GM12892 (cell line): Measurements from ENCODE around the gene TAS1R3.
A peak's percentile ranks its signal among the peaks of the same experiment; 100 is the strongest.

Source experiments
- DNase-seq: peaks from one replicate; pipeline ENCODE4 v3.0.0; 2011; ENCODE audit not compliant: insufficient read length
- FAIRE-seq: peaks from 2 replicates; lab custom pipeline; 2011; peaks lifted over from hg19 to GRCh38; lab: Jason Lieb, UNC
- POLR2A ChIP-seq: IDR thresholded peaks from 2 replicates; pipeline ENCODE4 v1.6.1; 2011; ENCODE audit warnings: low read depth, low read length, control low read depth
- POLR2AphosphoS5 ChIP-seq: IDR thresholded peaks from 2 replicates; pipeline ENCODE4 v1.6.1; 2011; ENCODE audit warnings: low read depth, low read length, control low read depth
- TAF1 ChIP-seq: IDR thresholded peaks from 2 replicates; pipeline ENCODE4 v1.6.1; 2011; ENCODE audit warnings: low read depth, mild to moderate bottlenecking, control low read depth, low read length, borderline replicate concordance

The TAS1R3 gene

DNA sequence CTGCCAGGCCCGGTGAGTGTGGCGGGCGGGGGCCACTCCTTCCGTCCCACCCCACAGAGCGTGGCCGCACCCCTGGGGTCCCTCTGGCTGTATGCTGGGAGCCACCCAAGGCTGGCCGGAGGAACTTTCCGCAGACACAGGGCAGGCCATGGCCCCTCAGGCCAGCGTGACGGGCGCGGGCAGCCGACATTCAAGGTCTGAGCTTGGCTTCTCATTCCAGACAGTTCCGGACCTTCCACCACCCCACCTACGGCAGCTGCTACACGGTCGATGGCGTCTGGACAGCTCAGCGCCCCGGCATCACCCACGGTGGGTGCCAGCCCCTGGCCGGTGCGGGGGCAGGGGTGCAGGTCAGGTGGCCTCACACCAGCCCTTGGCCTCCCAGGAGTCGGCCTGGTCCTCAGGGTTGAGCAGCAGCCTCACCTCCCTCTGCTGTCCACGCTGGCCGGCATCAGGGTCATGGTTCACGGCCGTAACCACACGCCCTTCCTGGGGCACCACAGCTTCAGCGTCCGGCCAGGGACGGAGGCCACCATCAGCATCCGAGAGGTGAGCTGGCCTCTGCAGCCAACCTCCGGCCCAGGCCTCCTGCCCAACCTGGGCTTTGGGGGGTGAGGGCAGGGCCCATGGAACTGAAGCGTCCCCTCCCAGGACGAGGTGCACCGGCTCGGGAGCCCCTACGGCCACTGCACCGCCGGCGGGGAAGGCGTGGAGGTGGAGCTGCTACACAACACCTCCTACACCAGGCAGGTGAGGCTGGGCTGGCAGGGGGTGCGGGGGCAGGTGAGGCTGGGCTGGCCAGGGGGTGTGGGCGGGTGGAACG, 43.6 kb upstream of the TAS1R3 start:
- TF ChIP-seq POLR2AphosphoS5 (no peak), POLR2A (no peak), TAF1 (no peak)
- FAIRE-seq (no peak), DNase-seq (no peak)

DNA sequence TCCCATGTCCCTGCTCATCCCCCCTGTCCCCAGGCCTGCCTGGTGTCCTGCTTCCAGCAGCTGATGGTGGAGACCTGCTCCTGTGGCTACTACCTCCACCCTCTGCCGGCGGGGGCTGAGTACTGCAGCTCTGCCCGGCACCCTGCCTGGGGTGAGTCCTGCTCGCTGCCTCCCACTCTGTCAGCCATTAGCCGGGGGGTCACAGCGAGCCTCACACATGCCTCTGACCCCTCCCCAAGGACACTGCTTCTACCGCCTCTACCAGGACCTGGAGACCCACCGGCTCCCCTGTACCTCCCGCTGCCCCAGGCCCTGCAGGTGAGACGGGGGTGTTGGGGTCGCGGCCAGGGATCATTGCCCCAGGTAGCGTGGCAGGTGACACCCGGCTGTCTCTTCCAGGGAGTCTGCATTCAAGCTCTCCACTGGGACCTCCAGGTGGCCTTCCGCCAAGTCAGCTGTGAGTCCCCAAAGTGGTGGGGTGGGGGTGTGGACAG, 40.8 kb upstream of the TAS1R3 start:
- FAIRE-seq (peak; percentile 40), DNase-seq (peak; percentile 80)
- TF ChIP-seq TAF1: no peak
- TF ChIP-seq POLR2AphosphoS5: no peak

DNA sequence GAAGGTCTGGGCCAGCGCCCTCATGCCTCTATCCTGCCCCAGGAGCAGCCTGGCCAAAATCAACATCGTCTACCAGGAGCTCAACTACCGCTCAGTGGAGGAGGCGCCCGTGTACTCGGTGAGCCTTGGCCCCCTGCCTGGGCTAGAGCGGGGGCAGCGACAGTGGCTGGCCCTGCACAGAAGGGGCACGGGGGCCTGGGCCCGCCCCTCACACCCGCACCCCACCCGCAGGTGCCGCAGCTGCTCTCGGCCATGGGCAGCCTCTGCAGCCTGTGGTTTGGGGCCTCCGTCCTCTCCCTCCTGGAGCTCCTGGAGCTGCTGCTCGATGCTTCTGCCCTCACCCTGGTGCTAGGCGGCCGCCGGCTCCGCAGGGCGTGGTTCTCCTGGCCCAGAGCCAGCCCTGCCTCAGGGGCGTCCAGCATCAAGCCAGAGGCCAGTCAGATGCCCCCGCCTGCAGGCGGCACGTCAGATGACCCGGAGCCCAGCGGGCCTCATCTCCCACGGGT, 40.0 kb upstream of the TAS1R3 start:
- no peak for FAIRE-seq
- TF ChIP-seq POLR2AphosphoS5 (no peak), TAF1 (no peak), POLR2A (no peak)
- no peak for DNase-seq

DNA sequence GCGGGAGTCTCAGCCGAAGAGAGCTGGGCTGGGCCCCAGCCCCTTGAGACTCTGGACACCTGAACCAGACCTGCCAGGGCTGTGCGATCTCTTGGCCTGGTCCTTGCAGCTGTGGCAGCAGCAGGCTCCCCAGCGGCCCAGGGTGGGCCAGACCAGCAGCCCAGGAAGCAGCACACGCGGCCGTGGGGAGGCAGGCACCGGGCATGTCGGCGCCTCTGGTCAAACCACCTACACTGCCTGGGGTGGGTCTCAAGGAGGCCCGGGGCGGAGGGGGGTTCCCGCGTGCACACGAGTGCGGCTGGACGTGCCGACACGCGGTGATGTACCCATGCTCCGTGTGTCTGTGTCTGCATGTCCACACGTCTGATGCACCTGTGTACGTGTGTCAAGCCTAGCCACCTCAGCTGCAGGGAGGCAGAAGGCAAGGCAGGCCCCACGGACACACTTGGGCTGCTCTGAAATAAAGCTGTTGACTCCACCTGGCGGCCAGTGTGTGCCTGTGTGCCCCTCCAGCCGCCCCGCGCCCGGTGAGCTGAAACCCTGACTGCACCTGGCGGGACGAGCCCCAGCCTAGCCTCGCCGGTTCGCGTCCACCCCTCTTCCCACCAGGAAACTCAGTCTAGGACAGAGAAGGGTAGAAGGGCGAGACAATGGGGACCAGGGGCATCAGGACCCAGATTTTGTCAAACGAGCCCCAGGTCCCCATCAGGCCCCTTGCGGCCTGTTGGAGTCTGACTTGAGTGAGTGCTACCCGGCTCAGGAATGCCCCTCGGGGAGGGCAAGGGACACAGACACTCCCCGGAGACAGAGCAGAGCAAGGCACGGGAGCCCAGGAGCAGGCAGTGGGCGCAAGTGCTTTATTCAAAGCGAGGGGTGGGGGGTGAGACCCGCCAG, 39.3 kb upstream of the TAS1R3 start:
- FAIRE-seq (peak; percentile 83), DNase-seq (peak; percentile 91)
- TF ChIP-seq POLR2AphosphoS5: no peak
- TF ChIP-seq POLR2A: no peak
- no peak for TF ChIP-seq TAF1

DNA sequence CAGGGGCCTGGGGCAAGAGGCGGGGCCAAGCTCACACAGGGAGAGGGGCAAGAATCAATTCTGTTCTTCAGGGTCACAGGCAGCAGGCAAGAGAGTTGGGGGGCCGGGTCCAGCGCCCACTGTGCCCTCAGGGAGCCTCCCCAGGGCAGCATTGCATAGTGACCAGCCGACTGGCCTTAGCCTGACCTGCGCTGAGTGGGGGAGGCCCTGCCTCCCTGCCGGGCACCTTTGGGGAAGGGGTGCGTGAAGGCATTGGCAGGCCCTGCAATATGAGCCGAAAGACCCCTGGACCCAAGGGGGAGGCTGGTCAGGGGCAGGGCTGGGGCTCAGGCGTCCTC, 38.7 kb upstream of the TAS1R3 start:
- TF ChIP-seq POLR2AphosphoS5: no peak
- TF ChIP-seq TAF1: no peak
- TF ChIP-seq POLR2A: no peak
- FAIRE-seq: no peak

DNA sequence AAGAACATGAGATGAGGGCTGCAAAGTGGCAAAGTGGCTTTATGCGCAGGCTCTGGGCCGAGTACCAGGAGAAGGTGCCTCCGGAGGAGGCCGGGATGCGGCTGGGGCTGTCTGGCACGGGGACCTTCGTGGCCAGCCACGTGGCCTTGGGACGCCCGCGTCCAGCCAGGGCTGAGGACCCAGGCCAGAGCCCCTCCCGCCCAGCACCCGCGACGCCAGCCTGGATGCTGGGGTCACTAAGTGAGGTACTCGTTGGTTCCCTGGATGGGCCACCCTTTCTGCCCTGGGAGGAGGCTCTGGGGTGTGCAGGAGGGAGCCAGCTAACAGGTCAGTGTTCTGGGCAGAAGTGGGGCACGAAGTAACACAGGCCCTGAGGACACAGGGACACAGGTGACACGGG, 38.2 kb upstream of the TAS1R3 start:
- DNase-seq (no peak), FAIRE-seq (no peak)
- TF ChIP-seq TAF1 (no peak), POLR2A (no peak), POLR2AphosphoS5 (no peak)

More for the DNA sequence above, 38.7 kb upstream of the TAS1R3 start:
- DNase-seq: no peak

DNA sequence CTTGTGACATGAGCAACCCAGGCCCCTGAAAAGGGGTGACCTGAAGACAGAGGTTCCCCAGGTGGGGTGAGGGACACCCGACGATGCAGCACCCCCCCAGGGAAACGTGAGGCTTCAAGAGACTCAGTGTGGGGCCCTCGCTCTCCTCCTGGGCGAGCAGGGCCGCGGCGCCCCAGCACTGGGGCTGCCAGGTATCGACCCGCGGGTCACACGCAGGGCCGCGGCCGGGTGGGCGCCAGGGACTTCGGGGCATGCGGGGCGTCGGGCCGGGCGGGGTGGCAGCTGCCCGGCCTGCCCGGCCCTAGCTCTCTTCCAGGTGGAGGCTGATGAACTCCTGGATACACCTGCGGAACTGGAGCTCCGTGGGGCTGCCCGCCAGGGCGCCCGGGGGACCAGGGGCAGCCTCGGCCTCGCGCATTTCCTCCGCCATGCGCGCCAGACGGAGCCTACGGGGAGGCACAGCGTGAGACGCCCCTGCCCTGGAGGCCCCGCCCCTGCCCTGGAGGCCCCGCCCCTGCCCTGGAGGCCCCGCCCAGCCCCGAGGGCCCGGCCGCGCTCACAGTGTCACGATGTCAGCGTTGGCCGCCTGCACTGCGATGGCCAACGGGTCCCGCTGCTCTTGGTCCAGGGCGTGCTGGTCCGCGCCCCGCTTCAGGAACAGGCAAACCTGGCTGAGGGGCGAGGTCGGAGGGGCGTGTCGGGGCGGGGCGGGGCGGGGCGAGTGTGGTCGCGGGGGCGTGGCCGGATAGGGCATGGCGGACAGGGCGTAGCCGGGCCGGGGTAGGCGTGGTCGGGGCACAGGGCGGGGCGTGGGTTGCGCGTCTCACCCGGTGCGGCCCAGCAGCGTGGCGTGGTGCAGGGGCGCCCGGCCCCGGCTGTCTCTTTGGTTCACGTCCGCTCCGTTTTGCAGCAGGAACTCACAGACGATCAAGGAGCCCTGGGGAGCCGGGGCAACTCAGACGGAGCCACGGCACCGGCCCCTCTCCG, 37.5 kb upstream of the TAS1R3 start:
- FAIRE-seq: no peak
- TF ChIP-seq TAF1 (no peak), POLR2A (no peak), POLR2AphosphoS5 (no peak)

DNA sequence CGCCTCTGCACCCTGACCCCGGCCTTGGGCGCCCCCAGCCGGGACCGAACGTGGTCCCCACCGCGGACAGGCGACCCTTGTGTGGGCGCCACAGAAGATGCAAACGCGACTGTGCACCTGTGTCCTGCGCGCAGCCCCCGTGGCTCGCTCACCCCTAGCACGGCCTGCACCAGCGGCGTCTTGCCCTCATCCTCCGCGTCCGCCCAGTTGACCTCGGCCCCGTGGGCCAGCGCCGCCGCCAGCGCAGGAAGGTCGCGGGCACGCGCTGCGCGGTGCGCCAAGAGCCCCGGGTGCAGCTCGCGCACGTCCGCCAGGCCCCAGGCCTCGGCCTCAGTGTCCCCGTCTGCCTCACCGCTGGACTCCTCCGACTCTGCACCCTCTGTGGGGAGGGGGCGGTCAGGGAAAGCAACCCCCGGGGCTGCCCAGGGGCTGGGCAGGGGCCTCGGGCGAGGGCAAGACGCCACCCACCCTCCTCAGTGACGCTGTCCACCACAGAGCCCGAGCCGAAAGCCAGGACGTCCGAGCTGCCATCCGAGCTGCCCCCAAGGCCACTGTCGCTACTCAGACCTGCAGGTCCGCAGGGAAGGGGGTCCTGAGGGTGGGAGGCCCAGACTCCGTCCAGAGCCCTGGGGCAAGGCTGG, 36.7 kb upstream of the TAS1R3 start:
- FAIRE-seq: no peak
- DNase-seq: no peak
- TF ChIP-seq TAF1: no peak
- TF ChIP-seq POLR2A: no peak
- no peak for TF ChIP-seq POLR2AphosphoS5

More for the DNA sequence above, 37.5 kb upstream of the TAS1R3 start:
- no peak for DNase-seq

DNA sequence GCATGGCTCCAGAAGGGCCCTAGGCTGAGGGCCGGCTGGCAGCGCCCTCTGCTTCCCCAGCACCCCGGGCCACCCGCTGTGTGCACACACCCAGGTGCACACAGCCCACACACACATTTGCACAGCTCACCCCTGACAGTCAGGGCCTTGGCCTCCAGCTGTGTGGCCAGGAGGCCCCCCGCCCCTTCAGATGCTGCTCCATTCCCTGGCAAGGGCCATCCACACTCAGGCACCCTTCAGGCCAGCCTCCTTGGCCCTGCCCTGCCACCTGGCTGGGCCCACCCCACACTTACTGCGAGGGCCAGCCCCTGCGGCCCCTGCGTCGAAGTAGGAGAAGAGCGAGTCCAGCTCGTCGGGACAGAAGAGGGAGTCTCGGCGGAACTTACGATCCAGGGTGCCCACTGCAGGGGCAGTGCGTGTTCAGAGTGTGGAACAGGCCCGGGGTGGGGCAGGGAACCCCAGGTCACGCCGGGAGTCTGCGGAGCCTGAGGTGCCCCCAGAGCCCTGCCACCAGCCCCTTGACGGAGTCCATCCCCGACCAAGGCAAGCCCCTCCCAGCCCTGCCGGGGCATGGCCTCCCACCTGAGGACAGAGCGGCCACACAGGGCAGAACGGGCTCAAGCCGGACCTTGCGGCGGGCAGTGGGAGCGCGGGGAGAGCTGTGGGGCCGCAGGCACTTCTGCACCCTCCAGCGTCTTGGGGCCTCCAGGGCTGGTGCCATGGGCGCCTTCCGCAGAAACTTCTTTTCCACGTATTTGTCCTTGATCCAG, 35.7 kb upstream of the TAS1R3 start:
- DNase-seq: no peak
- no peak for TF ChIP-seq POLR2A
- no peak for TF ChIP-seq TAF1
- no peak for TF ChIP-seq POLR2AphosphoS5
- FAIRE-seq: no peak
